NCI-H446 (cell line): ENCODE data around the gene LRRC74A.

Experiments
- DNase-seq, 2 experiments: peaks; one replicate each; lab custom pipeline; 2025; lab: John Stamatoyannopoulos, UW

LRRC74A gene

DNA sequence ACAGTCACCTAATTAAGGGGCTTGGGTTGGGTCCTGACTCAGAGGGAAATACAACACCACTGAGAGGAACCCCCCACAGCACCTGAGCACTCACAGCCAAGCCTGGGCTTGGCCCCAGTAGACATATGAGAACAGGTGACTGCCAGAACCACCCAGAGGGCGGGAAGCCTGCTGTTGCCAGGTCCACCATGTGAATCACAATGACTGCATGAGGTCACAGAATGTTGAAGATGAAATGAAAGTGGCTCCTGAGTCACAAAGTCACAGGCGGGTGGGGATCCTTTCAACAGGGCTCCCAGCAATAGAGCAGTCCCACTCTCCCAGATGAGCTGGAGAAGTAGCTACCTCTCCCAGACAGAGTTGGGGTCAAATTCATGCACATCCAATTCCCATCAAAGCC, at the start of gene LRRC74A:
Gene LRRC74A (plus strand): TSS at position 287 of the 400 bp plus-strand sequence. CDS start 290 bp downstream, outside the sequence.
- DNase-seq: no peak

DNA sequence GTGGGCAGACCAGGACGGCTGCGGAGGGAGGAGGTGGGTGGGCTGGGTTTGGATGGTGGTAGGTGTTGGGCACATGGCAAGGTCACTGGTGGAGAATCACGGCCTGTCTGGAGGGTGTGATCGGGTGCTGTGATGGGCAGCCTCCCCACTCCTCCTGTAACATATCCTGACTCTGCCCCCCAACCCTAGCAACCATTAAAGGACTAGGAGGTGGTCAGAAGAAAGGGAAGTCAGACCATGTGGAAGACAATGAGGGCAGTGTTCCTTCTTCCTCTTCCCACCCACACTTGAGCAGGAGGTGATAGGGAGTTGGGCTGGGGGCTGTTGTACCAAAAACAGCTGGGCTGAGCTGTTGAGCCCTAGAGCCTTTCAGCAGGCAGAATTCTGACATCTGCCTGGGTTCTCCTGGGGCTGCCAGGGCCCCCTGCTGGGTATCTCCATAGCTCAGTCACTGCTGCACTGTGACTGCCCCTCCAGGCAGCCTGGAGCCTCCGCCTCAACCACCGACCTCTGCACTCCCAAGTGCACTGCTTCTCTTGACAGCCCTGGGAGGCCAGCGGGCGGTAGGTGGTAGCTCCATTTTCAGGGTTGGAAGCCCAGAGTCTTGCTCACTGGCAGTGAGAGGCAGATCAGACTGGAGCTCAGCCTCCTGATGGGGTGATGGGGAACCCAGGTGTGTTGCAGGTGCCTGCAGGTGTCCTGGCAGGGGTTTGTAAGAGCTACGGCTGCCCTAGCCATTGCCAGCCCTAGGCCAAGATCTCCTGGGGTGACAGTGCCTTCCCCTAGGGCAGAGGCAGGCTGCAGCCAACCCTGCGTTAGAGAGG, 49.6 kb upstream of the LRRC74A start:
- no peak for DNase-seq

DNA sequence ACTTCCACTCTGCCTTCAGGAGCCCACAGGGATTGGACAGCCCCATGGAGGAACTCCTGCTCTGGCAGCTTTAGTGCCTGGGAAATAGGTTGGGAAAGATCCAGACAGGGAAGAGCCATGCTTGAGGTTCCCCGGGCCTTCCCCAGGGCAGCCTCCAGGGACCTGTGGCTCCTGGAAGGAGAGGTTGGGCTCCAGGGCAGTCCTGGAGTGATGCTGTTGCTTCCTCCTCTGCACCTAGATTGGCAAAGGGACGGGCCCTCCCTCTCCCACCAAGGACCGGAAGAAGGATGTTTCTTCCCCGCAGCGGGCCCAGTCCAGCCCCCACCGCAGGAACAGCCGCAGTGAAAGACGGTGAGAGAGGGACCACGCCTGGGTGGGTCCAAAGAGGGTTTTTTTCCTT, 48.5 kb upstream of the LRRC74A start:
- no peak for DNase-seq

DNA sequence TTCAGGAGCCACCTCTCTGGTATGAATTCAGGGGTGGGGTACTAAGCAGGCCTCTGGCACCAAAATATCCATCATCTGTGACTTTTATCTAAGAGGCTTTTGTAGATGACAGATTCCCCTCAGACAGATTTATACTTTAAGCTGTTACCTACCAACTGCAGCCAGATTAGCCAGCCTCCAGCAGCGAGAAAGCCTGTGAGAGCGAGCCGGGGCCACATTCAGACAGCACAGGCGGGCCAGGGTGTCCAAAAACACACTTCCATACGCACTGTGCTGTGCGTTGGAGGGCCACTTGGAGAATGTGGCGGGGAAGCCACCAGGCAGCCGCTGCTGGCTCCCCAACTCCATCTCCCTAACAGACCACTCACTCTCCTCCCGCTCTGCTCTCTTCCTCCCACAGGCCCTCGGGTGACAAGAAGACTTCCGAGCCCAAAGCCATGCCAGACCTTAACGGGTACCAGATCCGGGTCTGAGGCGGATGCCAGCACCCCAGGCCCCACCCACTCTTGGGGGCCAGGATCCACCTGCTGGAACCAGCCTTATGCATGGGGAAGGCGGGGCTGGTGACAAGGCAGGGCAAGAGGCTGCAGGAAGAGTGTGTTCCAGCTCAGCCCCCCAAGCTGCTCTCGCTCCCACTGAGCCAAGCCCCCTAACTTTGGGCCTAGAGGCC, 47.5 kb upstream of the LRRC74A start:
- no peak for DNase-seq

DNA sequence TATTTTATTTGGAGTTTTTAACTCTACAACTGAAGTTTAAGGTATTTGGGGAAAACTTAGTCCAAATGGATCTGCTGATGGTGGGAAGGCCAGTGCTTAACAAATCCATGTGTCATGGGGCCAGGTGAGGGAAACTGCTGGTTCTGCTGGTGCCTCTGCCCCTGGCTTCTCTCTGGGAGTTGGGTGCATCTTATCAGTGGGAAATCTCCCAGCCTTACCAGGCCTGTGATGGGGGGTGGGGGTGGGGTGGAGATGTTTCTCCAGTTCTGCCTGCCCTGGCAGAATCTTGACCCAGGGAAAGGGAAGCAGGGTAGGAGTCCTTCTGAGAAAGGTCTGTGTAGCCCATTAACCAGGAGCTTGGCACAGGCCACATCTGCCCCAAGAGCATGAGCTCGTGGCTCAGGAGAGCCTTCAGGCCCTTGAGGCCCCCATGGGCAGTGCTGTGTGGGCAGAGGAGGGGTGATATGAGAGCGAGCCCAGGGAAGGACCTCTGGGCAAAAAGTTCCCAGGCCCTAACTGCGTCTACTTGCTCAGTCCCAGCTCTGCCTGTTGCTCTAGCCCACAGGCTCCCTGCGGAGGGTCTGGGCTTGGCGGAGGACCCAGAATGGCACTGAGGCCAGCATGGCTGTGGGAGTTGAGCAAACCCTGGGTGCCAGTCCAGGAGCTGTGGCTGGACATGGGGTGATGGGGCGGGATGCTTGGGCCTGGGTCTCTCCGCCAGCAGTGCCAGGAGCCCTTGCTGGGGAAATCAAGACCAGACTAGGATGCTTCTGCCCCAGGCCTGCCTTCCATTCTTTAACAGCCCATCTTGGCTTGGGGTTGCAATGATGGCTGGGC, 46.8 kb upstream of the LRRC74A start:
- no peak for DNase-seq

DNA sequence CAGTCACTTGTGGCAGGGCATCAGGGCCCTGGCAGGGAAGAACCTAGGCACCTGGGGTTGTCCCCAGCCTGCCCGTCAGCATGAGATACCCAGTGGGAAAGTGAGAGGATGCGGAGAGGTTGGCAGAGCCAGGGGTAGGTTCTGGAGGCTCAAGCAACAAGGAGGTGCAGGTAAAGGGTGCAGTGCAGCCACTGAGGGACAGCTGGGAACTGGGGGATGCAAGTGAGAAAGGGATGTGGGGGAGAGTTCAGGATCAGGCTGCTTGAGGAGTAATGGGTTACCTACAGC, 46.2 kb upstream of the LRRC74A start:
- no peak for DNase-seq

DNA sequence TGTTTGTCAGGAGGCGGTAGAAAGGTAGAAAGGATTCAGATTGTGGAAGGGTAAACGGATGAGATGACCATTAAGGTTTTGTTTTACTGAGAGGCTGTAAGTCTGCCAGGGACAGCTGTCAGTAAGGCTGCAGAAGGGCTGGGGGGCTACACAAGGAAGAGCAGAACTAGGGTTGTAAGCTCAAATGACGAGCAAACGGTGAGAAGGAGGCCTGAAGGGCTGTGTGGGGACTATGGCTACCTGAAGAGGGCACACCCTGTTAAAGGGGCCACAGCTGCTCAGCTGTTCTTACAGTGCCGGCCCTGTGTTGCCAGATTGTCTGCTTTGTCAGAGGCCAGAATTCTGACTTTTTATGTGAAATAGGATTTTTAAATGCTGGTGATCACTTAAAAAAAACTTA, 45.8 kb upstream of the LRRC74A start:
- no peak for DNase-seq

DNA sequence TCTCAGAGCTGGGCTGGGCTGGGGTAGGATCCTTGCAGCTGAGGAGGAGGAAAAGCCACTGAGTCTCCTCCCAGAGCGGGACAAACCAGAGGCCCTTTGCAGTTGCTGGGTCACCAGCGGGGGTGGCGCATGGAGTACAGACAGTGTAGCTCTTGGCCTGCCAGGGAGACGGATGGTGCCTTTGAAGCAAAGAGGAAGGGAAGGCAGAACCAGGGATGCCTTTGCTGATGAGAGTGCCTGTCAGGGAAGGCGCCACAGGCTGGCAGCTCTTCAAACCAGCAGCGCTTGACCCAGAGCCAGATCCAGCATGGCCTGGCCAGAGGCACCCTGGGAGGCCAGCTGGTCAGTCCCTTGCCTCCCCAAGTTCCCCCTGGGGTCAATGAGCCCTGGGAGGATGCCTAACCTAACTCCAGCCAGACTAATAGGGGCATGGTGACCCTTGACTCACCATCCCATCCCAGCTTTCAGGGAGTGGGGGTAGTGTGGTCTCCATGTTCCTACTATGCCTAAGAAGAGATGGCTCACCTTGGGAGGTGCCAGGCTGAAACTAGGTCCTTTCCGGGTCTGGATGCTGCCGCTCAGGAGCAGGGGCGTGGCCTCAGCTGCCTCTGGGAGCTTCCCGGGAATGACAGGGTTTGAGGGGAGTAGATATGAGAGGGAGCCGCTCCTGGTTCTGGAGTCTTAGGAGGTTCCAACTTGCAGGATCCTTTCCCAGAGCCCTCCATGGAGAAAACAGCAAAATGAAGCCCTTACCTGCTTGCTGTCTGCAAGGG, 45.1 kb upstream of the LRRC74A start:
- no peak for DNase-seq

DNA sequence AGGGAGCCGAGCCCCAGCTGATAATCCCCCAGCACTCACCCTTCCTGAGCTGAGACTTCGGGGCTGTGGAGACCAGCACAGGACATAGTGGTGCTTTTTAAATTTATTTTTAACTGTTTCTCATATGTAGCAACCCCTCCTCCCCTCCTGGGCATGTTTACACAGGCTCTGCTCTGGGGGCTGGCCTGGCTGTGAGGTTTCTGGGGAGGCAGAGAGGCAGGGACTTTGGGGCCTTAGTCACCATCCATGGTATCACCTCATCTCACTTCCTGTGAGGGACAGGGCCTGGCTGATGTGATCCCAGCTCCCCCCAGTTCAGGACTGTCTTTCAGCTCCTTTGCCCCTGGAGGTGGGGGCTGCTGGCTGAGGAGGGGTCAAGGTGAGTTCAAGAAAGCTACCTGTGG, 44.6 kb upstream of the LRRC74A start:
- no peak for DNase-seq

DNA sequence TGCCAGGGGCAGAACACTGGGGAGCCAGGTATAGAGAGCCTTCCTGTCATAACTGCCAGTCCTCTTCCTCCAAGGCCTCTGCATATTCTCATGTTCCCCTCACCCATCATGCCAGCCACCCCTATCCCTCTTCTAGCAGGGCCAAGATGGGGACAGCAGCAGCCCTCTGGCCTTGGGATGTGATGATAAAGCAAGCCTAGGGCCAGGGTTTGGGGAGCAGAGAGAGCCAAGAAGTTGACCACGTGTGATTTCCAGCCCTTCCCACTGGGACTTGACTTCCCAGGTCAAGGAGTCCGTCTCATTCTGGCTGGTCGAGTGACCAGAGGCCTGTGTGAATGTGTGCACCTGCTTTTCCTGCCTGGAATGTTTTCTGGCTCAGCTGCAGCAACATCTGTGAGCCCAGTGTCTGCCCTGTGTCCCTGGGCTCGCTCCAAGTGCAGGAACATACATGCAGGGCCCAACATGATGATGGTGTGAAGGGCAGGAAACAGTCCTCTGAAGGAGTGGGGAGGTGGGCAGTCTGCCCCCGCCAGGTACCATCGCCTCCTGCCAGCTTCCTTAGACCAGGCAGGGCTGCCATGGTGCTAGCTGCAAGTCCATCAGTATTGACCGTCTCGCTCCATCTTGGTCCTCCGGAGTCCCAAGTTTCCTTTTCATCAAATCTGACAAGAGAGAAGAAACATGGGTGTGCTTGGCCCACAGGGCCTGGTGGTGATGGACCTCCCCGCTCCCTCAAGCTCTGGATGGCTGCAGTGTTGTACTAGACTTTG, 43.9 kb upstream of the LRRC74A start:
- no peak for DNase-seq

DNA sequence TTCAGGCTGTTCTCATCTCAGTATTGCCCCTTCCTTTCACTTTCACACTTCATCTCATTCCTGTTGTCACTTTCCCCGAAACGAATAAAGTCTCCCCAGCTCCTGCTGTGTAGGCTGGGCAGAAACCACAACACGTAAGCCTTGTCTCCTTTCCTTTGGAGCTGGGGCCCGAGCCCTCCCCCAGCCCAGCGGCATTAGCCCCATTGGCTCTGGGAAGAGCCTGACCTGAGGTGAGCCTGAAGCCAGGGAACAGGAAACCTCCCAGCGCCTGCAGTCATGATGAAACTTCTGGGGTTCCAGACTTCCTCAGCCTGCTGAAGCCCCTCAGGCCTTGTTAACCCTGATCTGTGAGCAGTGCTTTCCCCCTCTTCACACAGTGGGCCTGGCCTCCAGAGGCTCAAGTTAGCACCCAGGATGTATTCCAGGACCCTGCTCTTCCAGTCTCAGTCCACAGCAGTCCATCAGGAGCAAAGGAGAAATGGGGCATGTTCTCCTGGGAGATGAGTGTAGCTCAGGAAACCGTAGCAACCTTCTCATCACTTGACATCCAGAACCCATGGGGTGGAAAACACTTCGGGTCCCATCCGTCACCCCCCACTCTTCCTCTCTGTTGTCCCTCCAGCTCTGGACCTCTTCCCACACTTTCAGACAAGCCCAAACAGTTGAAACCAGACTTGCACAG, 43.2 kb upstream of the LRRC74A start:
- no peak for DNase-seq

DNA sequence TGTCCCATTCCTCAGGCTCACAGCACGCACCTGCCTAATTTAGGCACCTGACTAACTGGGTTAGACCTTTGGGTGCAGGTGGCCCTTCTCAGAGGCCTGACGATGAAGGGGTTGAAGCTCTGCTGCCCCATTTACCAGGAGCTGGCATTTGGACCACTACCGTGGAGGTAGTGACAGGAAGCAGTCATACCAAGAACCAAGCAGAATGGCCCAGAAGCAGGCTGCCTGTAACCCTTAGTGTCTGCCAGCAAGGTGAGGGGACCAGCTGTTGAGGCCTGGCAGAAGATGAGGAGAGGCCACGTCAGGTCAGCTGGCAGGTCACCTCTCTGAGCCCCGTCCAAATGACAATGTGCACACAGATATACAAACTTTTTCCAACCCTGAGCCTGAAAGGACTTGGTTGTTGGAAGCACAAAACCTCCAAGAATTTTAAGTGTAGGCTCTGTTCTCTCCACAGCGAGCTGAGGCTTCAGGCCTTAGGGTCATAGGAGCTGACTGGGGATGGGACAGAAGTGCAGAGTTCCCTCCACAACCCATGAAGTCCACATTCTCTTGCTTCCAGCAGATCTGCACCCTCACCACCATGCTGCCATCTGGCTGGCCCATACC, 41.8 kb upstream of the LRRC74A start:
- DNase-seq: no peak

DNA sequence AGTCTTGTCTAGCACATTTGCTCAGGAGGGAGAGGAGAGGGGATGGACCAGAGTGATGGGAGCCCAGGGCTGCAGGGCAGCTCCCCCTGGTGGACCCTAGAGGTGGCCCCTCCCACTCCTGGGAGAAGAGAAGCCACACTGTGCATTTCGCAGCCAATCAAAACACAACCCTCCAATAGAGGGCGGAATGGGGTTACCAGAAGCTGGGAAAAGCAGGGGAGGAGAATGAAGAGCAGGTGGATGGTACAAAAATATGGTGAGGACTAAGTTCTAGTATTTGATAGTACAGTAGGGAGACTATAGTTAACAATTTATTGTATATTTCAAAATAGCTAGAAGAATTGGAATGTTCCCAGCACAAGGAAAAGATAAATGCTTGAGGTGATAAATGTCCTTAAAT, 41.3 kb upstream of the LRRC74A start:
- peak; percentile 20 to 80 for DNase-seq

DNA sequence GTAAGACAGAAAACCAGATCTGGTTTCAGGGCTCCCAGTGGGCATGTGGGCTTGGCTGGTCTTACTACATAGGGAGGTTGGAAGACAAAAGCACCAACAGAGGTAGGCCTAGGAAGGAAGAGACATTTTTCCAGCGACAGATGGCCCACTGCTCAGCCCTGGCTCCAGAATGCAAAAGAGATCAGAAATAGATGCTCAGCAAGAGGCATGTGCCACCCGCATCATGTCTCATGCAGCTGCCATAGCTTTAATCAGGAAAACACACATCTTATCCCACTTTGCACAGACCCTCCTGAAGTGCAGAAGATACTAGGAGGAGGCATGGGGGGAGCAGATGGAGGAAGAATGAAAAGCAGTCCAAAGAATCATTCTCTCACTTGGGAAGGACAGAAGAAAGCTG, 39.6 kb upstream of the LRRC74A start:
- DNase-seq: no peak

DNA sequence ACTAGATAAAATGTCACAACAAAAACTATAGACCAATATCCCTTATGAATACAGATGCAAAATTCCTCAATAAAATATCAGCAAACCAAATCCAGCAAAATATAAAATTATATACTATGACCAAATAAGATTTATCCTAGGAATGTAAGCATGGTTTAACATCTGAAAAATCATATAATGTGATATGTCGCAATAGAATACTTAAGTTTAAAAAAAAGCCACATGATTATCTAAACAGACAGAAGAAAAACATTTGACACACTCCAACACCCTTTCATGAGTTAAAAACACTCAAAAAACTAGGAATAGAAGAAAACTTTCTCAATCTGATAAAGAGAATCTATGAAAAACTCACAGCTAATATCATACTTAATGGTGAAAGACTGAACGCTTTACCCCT, 33.8 kb upstream of the LRRC74A start:
- DNase-seq: no peak

DNA sequence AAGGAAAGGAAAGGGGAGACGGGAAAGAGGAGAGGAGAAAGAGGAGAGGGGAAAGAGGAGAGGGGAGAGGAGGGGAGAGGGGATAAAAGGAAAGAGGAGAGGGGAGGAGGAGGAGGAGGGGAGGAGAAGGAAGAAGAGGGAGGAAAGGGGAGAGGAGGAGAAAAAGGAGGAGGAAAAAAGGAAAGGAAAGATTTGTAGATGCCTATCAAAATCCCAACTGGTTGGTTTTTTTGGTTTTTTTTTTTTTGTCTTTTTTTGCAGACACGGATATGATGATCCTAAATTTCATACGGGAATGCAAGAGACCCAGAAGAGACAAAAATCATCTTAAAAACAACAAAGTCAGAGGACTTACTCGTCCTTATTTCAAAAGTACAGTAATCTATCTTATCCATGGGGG, 32.9 kb upstream of the LRRC74A start:
- no peak for DNase-seq

DNA sequence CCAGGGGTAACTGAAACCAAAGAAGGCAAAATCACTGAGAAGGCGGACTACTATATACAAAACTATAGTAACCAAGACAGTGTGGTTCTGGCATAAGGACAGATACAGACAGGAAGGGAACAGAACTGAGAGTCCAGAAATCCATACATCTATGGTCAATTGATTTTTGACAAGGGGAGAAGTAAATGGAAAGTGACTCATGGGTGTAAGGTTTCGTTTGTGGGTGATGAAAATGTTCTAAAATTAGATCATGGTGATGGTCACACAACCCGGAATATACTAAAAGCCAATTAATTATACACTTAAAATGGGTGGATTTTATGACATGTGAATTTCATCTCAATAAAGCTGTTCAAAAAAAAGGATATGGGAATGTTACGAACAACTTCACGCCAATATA, 32.3 kb upstream of the LRRC74A start:
- DNase-seq: no peak

DNA sequence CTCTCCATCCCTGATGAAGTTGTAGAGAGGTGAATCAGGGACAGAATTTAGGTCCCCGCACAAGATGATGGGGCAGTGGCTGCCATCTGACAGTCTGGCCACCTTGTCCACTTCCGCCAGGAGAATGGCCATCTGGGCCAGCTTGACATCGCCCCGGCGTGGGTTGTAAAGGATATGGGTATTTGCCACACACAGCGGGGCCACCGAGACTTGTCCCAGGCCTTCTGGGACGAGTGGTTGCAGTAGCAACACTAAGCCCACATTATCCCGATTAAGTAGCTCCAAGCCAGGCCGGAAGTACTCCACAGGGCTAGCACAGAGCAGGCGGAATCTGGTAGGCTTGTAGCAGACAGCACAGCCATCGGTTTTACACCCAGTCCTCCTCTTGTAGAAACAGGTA, 19.8 kb upstream of the LRRC74A start:
- no peak for DNase-seq

DNA sequence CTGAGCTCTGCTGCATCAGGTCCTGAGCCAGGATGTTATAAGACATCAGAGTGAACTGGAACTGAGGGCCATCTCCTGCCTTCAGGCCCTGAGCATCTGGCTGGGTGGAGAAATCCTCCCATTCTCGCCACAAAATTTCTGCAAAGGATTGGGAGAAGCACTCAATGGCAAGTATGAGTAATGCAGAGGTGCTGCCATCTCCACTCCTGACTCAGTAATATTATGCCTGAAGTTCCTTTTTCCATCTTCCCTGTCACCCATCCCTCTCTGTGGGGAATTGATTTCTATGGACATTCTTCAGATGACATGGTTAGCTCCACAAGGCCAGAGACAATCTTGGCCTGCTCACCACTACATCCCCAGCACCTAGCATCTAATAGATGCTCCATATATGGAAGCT, 18.2 kb upstream of the LRRC74A start:
- DNase-seq: no peak

DNA sequence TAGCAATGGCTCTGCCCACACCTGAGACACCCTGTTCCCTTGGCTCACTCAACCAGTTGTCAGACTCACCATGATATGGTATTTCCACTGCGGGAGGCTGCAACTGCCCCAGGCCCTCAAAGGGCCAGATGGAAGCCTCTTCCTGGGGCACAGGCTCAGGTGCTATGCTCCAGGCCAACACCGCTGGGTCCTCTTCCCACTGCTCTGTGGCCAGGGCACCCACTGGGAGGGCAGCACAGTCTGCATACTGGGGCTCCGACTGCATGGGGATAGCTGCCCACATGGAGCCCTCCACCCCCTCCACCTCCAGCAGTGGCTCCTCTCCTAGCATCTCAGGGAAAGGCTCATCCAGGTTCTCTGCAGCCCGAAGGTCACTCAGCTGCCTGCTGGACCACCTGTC, 17.2 kb upstream of the LRRC74A start:
- no peak for DNase-seq
